ENCODE data around the gene DIP2C. TPM values are rescaled to one million over a fixed set of nuclear protein-coding genes. Genes with fewer than 3 reads are reported as not detected.

Gene DIP2C
- total and polyA plus RNA-seq, 3 donors from 2014 or later, result 14.9 to 43.4 (median 30.1) TPM

DNA sequence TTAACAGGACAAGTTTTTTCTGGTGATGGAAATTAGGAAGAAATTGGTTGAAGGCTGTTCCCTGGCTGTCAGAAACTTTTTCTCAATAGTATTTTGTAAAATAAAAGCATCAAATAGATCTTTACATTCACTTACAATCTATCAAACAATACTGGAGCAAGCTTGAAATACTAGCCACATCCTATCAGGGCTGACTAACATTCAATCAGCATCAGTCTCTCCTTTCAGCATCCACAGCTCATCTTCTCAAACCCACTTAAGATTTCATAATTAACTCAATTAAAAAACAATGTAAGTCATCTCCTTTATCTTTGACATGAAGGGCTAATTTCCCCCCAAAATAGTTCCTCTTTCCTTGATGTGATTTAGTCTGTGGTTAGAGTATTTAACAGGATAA is 80.2 kb downstream of the DIP2C start:
- no peak overlapping the region for H3K4me3 ChIP-seq
- no peak overlapping the region for H3K27ac ChIP-seq
- no peaks in the 10 kb centered on the region for H3K27me3 ChIP-seq
- DNase-seq, result no peak
- H3K9me3 ChIP-seq, result no peaks in the 10 kb centered on the region
- TF ChIP-seq, protein P1, sequence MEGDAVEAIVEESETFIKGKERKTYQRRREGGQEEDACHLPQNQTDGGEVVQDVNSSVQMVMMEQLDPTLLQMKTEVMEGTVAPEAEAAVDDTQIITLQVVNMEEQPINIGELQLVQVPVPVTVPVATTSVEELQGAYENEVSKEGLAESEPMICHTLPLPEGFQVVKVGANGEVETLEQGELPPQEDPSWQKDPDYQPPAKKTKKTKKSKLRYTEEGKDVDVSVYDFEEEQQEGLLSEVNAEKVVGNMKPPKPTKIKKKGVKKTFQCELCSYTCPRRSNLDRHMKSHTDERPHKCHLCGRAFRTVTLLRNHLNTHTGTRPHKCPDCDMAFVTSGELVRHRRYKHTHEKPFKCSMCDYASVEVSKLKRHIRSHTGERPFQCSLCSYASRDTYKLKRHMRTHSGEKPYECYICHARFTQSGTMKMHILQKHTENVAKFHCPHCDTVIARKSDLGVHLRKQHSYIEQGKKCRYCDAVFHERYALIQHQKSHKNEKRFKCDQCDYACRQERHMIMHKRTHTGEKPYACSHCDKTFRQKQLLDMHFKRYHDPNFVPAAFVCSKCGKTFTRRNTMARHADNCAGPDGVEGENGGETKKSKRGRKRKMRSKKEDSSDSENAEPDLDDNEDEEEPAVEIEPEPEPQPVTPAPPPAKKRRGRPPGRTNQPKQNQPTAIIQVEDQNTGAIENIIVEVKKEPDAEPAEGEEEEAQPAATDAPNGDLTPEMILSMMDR (IDR thresholded peaks at IDR 0.05), result no peak
- TF ChIP-seq POLR2A (IDR thresholded peaks at IDR 0.05), result no peak
- intact Hi-C loops (cut with DNase I; ENCODE audit: low total_unique reads), result no loop called here
- no peaks in the 10 kb centered on the region for H3K36me3 ChIP-seq (ENCODE audit: low read depth, missing control alignments)
- H3K4me1 ChIP-seq, result peaks cover 11% of the 10 kb centered on the region

DNA sequence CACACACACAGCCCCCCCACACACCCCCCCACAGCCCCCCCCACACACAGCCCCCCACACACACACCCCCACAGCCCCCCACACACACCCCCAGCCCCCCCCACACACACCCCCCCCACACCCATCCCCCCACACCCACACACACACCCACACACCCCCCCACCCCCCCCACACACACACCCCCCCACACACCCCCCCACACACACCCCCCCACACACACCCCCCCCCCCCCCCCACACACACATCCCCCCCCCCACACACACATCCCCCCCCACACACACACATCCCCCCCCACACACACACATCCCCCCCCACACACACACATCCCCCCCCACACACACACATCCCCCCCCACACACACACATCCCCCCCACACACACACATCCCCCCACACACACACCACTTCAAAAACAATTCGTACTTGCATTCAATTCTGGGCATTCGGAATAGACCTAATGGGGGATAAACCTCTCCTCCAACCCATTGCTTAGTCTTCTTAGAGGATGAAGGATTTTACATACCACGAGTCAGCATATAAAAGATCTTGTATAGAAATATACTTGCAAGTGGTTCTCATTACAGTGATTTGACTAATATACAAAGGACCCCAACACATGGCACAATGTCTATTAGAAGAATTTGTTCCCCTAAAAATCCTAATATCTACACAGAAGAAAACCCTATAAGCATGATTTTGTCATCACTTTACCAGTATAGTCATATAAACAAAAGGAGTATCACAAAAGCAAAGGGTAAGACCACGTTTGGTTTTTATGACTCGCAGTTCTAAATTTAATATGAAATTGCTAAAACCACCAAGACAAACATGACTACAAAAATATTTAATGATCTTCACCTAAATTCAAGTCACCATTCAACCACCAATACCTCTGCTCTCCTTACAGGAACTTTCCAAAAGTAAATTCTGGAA is 80.9 kb downstream of the DIP2C start:
- 69 to 75% methylated on average over 4 to 5 of the region's 5 CpGs for WGBS, 2 donors

DNA sequence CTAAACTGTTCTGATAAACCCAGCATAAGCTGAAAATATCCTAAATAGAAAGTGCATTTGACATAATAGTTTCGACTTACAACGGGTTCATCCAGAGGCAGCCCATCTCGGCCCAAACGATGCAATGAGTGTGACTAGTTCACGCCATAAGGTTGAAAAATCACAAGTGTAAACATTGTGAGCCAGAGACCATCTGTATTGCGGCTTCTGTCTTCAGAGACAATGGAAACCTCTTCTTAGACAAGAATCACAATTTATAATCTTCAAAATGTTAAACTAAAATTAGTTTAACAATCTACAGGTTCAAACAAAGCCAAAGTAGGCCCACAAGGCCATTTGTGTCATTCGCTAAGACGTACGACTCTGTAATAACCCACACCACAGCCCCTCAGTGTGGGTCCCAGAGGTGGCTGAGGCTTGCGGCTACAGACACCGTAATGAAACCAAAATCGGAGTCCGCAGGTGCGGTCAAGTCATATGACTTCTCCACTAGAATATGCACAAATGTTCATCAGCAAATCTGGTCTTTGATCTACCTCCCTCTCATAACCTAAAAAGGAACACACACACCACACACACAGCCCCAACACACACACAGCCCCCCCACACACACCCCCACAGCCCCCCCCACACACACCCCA is 81.8 kb downstream of the DIP2C start:
- Histone ChIP-seq H3K4me3 (no peak overlapping the region), H3K27me3 (no peaks in the 10 kb centered on the region), H3K9me3 (no peaks in the 10 kb centered on the region), H3K36me3 (ENCODE audit: low read depth, missing control alignments) (no peaks in the 10 kb centered on the region), H3K27ac (no peak overlapping the region), H3K4me1 (peaks cover 12% of the 10 kb centered on the region)
- DNase-seq, result no peak
- 63 to 76% methylated on average over 14 of the region's 14 CpGs for WGBS, 2 donors
- TF ChIP-seq POLR2A (IDR thresholded peaks at IDR 0.05), result no peak
- TF ChIP-seq, protein P1 (IDR thresholded peaks at IDR 0.05), result no peak
- intact Hi-C loops (cut with DNase I; ENCODE audit: low total_unique reads), result no loop called here

More for the DNA sequence above, 80.9 kb downstream of the DIP2C start:
- Histone ChIP-seq H3K9me3 (no peaks in the 10 kb centered on the region), H3K27me3 (no peaks in the 10 kb centered on the region), H3K4me3 (no peak overlapping the region), H3K36me3 (ENCODE audit: low read depth, missing control alignments) (no peaks in the 10 kb centered on the region), H3K4me1 (peaks cover 13% of the 10 kb centered on the region), H3K27ac (no peak overlapping the region)
- TF ChIP-seq, protein P1 (IDR thresholded peaks at IDR 0.05), result no peak
- no peak for TF ChIP-seq POLR2A (IDR thresholded peaks at IDR 0.05)
- intact Hi-C loops (cut with DNase I; ENCODE audit: low total_unique reads), result no loop called here
- DNase-seq, result no peak

DNA sequence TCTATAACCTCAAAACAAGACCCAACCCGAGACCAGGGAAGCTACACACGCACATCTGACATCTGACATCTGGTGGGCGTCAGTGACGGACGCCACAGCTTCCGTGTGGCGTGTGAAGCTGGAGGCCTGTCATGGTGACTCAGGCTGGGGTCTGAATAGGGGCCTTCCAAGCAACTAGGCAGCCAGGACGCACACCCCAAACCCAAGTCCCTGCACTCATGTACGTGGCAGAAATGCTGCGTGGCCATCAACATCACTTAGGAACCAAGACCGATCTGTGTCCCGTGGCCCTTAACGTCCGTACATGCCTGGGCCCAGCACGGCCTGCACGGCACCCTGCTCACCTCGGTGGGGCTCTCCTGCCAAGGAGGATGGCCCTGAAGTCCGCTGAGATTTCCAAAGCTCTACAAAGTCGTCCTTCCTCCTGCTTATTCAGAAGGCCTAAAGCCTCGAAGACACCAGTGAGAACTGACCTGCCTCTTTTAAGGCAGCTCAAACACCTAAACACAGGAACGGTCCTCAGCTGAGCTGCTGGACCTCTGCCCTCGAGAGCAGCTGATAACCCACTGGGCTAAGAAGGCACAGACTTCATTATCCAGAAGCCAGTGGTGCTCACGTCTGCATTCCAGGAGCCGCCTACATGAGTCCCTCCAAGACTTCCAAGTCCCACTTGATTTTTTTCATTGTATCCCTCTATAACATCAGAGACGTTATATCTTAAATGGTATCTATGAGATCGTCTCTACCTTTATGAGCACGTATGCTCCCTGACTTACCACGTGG is 82.5 kb downstream of the DIP2C start:
- Histone ChIP-seq H3K9me3 (no peaks in the 10 kb centered on the region), H3K4me1 (peaks cover 12% of the 10 kb centered on the region), H3K4me3 (peak overlapping the region in 1 of 2 donors; percentile 10), H3K27me3 (no peaks in the 10 kb centered on the region), H3K27ac (no peak overlapping the region), H3K36me3 (ENCODE audit: low read depth, missing control alignments) (no peaks in the 10 kb centered on the region)
- TF ChIP-seq POLR2A (IDR thresholded peaks at IDR 0.05), result no peak
- TF ChIP-seq, protein P1 (IDR thresholded peaks at IDR 0.05), result no peak
- WGBS, 2 donors, result 55 to 79% methylated on average over 16 to 28 of the region's 28 CpGs
- no peak for DNase-seq
- intact Hi-C loops (cut with DNase I; ENCODE audit: low total_unique reads), result no loop called here

Data from testis (tissue), 3 donors.